Activated CD4-positive, alpha-beta T cell treated with anti-CD3 and anti-CD28 coated beads, Interleukin-2, amount 50 U/mL, for 4 hours (primary cell): ENCODE data around the gene PDE9A.
"Not testable (repeated sequence)": the region's sequence is repeated elsewhere in the genome, so short reads cannot be mapped to it uniquely, and the experiment has no call there.

Experiments used
- DNase-seq, 2 experiments: peaks; one replicate each; pipeline ENCODE4 v3.0.0-alpha.2; 2020

PDE9A gene

DNA sequence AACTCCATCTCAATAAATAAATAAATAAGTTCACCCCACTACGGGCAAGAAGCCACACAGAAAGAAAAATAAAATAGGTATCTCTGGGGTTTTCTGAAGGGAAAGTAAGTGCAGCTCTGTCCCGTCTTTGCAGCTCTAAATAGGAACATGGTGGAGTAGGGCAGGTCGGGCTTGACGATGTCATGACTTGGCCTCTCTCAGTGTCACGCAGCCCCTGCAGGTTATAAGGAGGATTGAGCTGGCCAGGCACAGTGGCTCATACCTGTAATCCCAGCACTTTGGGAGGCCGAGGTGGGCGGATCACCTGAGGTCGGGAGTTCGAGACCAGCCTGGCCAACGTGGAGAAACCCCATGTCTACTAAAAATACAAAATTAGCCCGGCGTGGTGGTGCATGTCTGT is 67.1 kb downstream of the PDE9A start:
- DNase-seq: not testable (repeated sequence)

DNA sequence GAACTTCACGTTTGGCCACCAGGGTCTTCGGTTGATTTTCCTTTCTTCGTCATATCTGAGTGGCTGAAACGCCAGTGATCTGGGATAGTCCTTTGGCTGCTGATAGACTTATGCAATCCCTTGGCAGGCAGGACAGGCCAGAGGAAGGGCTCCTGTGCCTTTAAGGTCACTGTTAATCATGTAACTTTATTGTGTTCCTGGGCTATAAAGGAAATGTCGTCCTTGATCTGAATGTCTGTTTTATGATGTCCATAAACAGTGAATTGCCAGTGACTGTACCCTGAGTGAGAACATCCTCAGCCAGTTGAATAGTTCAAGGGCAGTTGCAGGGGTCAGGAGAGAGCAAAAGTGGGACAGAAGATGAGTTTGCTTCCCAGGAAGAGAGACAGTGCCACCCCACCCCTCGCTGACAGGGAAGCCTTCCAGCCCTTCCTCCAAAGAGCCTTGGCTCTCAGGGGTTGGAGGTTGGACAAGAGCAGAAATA is 68.0 kb downstream of the PDE9A start:
- DNase-seq: no peak

DNA sequence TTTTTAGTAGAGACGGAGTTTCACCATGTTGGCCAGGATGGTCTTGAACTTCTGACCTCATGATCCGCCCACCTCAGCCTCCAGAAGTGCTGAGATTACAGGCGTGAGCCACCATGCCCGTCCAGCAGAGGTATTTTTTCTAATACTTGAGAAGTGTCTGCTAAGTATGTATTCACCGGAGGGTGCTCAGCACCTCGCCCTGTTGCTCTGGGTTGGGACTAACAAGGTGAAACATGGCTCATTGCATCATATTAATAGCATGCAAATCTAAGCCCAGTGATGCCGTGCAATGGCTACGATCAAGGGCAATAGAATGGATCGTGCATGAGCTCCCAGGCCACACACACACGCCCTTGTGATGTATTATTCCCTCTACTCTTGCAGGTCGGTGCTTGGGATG is 68.7 kb downstream of the PDE9A start:
- DNase-seq: no peak

DNA sequence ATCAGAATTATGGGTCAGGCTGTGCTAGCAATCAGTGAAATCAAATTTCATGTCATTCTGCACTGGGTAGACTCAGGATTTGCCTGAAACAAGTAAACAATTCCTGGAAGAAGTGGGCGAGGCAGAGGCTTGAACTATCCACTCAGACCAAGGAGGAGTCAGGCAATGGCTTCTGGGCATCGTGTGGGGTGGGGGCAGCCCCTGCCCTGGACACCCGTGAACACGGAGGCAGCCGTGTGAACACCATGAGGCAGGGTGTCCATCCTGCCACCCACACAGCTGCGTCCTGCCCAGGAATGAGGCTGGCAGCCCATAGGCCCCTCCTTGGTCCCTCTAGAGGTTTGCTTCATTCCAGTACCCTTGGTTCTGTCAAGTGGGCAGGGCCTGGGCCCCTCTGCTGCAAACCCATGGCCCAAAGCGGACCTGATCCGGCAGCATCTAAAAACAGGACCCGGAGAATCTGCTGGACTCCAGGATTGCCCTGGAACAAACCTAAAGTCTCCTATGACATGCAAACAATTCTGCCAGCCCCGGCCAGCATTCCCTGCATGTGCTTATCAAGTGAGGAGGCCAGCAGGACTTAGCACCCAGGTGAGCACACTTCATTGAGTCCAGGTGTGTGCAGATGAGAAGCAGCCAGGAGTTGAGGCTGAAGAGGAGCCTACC is 69.5 kb downstream of the PDE9A start:
- DNase-seq: no peak

DNA sequence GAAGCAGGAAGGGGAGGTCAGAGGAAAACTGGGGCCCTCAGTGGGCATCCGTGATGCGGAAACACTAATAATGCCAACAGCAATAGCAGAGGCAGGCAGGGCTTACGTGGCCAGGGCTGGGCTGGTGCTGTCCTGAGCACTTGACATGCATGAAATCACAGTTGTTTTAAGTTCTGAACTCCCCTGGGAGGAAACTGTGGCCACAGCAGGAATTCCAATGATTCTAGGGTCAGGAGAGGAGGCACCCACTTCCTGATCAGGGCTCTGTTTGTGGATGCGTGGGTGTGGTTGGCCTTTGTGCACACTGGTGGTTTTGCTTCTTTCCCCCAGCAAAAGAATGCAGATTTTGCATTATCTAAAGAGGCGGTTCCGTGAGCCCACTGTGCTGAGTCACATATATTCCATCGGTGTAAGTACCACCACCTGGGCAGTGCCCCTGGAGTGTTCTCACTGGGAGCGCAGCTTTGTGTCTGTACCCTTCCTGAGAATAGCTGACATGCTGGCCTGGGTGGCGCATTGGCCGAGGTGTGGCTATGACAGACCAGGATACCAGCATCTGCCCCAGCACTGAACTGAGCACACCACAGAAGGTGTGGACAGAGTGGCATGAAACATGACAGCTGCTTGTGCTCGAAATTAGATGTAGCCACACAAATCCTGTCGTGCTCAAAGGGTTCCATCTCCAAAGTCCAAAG is 71.0 kb downstream of the PDE9A start:
- DNase-seq: no peak

DNA sequence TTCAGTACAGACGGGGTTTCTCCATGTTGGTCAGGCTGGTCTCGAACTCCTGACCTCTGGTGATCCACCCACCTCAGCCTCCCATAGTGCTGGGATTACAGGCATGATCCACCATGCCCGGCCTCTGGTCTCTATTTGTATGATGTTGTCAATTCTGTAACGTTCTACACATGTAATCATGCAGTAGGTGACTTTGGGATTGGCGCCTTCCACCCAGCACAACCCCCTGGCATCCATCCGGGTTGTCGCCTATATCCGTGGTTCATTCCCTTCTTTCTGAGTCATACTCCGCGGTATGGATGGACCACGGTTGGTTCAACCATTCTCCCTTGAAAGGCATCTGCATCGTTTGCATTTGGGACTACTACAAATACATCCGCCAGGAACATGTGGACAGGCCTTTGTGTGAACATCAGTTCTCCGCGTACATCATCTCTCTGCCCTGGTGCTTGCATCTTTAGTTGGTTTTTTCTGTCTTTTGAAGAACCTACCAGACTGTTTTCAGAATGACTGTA is 72.1 kb downstream of the PDE9A start:
- no peak for DNase-seq

DNA sequence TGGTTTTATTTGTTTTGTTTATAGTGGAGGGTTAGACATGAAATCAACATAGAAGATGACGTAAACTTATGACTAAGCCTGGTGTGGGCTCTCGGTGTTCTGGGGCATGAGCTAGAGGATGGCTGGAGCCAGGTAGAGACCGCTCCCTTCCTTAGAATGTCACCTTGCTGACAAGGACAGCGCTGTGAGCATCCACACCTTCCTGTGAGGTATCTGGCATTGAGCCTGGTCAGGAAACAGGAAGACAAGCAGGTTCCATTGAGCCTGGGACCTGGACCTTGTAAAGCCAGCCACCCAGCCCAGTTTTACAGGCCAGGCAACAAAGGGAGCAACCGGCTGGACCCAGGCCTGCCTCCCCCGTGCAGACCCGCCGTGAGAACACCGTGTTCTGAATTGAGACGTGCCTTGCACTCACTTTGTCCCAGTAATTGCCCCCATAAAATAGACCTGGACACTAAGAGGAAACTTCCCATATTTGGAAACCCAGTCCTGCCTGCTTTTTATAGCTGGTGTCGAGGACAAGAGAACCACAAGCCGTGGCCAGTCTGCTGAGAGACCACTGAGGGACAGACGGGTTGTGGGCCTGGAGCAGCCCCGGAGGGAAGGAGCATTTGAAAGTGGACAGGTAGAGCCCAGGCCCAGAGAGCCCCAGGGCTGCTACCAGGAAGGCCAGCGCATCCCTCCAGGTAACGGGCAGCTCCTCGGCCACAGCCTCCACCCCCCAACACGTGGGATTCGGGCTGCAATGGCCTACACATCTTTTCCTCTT is 78.0 kb downstream of the PDE9A start:
- DNase-seq: no peak

DNA sequence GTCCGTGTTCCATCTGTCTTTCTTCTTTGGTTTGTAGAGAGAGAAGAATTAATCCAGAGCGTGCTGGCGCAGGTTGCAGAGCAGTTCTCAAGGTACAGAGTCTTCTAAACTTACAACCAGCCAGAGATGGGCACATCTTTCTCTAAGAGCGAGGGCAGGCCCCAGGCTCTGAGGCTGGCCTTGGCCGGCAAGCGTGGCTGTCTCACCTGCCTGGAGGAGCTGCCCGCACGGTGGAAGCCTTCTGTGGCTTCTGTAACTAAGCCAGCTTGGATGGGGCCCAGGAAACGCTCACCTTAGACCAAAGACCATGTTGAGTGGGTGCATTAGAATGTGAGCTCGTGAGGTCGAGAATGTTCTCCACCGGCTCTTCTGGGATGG is 78.6 kb downstream of the PDE9A start:
- DNase-seq: no peak

DNA sequence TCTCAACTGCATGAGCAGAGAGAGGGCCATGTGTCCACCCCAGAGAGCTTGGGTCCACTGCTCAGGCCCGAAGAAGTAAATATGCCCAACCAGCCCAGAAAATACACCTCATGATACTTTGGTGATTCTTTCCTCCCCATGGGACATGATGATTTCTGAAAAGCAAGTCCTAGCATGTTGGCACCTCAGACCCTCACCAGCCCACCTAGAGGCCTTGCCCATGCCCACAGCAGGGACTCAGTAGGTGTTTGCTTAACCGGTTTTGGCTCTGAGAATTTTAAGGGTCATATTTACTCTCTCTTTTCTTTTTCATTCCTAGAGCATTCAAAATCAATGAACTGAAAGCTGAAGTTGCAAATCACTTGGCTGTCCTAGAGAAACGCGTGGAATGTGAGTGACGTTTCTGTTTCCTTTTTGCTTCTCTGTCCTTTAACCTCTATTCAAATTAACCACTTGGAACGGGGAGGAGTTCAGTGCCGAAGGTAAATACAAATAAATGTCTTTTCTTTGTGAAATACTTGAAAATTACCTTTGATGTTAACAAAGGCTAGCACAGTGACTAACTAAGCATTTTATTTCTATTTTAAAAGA is 79.7 kb downstream of the PDE9A start:
- no peak for DNase-seq

DNA sequence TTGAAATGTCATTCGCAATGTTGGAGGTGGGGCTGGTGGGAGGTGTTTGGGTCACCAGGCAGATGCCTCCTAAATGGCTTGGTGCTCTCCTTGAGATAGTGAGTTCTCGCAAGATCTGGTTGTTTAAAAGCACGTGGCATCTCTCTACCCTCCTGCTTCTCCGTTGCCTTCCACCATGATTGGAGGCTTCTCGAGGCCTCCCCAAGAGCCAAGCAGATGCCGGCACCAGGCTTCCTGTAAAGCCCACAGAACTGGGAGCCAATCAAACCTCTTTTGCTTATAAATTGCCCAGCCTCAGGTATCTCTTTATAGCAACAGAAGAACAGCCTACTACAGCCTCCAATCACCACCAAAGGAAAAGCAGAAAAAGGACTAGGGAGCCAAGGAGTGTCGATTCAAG is 80.5 kb downstream of the PDE9A start:
- no peak for DNase-seq

DNA sequence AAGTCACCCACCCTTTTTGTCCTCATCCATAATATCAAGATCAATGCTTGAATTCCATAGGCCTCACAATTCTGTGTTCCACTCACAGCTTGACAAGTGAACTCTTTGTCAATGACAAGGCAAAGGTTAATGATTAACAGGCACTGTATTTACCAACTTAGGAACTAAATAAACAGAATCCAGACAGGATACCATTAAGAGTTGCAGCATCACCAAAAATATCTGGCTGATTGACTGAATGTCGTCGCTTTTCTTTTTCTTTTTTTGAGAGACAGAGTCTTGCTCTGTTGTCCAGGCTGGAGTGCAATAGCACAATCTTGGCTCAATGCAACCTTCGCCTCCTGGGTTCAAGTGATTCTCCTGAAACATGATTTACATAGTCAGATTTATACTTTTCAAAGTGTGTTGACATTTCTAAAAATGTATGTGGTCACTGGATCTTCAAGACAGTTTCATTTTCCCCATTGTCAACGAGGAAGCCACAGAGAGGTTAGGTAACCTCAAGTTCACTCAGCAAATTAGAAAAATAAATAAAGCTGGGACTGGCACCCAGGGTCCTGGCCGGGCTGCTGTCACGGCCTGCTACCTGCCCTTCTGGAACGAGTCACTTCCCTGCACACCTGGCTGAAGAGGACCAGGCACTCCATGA is 81.0 kb downstream of the PDE9A start:
- DNase-seq: no peak

DNA sequence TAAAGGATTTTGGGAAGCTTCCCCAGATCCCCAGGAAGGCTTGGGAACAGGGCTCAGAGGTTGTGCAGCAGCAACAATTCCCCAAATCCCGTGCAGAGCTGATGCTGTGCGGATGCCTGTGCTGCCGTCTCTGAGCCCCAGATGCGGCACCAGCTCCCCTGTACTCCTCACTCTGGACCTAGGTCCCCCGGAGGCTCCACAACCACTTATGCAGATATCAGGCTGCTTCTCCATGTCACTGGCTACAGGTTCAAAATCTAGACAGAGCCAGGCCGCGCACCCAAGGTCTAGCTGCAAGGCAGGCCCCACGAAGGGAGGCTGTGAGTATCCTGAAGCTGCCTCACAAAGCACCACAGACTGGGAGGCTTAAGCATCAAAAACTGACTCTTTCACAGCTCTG is 81.6 kb downstream of the PDE9A start:
- DNase-seq: no peak

DNA sequence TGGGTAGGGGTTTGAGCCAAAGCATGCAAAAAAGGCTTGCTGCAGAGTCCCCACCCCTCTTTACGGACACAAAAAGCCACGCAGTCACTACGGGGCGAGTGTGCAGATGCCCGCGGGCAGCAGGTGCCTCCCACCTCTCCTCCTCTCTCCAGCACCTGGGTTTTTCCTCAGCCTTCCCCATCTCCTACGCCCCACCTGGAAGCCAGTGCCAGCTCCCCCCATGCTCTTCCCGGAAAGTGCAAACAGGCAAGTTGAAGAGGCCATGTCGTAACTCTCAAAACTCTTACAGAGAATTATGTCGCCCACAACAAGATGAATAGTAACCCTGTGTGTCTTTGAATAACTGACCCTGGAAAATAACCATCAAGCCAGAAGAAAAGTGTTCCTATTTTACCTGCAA is 82.5 kb downstream of the PDE9A start:
- DNase-seq: no peak

DNA sequence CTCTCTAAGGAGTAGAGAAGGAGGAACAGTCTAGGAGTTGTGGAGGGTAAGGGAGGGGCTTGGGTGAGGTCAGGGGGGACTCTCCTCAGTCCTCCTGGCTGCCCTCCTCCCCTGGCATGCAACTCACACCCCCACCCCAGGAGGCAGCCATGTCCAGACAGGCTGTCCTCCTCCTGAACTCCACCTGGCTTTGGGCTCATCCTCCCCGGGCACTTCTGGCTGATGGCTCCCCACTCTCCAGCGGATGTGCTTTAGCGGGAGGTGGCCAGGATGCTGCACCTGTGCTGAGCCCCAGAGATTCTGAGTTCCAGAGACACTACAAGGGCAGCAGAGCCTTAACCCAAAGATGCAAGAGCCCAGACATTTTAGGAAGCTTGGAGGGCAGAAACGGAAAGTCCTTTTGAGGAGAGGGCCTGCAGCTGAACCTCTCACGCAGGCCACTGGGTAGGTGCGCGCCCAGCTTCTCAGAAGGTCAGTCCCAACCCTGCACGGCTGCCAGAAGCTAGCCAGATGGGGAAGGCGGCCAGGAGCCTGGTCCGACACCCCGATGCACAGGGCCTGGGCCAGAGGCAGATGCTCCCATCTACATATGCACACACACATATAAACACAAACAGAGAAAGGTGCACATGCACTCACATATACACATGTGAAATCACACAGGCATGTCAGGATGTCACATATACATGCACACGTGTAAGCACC is 83.4 kb downstream of the PDE9A start:
- DNase-seq: no peak

DNA sequence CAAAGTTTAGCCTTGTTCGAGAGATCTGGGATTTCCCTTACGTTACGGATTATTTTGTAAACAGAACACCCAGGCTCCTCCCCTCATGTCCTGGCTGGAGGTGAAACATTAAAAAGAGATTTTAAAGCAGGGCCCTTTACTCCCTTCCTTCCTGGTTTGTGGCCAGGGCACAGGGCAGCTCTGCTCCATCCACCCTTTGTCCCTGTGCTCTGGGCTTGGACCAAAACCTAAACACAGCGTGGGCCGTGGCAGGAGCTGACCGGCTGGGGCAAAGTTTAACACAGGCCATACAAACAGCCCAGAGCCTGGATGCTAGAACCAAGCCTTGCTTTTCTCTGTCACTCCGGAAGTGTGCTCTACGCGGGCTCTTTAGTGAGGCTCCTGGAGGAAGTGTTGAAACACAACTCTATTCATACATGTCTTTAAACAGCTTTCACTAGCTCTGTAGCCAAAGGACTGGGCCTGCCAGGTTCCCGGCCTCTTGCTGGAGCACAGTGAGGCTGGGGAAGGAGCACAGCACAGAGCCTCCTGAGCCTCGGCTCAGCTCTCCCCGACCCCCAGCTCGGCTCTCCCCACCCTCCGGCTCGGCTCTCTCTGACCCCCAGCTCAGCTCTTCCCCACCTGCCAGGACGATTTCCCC is 84.7 kb downstream of the PDE9A start:
- DNase-seq: peak; percentile 13 to 29

DNA sequence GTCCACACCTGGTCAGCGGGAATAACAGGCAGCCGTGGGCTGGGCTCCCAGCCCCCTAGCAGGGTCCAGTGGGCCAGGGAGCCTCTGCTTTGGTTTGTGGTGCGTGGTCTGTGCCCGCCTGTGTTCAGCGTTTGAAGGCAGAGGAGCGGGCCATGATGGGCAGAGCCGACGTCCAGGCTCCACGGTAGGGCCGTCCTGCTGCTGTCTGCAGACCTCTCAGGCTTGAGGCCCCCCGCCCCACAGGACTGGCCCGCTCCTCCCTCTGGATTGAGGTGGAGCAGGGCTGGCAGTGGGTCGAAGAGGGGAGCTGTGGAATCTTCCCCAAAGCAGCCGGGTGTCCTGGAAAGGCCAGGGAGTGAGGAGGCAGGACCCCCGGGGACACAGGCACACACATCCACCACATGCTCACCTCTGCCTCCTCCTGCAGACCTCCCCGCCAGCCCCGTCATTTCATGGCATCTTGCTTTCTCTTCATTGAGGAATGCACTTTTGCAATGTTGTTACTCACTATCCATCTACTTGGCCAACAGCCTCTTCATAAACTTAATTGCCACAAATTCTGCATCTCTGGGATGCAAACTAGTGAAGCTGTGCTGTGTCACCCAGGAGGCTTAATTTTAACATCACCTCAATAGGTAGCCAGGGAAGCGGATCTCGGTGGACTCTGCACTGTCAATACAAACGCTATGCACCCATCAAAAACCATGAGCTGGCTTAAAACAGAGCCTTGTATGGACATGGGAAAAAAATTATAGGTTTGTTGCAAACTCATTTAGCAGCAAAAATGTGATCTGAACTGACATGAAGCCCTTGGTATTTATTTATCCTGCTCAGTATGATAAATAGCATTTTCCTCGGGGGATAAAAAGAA is 85.9 kb downstream of the PDE9A start:
- DNase-seq: no peak

DNA sequence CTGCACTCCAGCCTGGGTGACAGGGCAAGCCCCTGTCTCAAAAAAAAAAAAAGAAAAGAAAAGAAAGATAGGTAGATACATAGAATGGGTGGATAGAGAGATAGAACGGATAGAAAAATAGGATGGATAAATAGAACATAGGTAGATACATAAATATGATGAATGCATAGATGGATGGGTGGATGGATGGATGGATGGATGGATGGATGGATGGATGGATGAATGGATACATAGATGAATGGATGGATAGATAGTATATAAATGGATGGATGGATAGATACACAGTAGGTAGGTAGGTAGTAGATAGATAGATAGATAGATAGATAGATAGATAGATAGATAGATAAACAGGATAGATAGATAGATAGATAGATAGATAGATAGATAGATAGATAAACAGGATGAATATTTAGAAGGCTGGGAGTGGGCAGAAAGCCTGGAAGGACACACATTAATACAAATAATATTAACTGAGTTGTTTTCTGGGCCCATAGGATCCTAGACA is 87.0 kb downstream of the PDE9A start:
- no peak for DNase-seq

DNA sequence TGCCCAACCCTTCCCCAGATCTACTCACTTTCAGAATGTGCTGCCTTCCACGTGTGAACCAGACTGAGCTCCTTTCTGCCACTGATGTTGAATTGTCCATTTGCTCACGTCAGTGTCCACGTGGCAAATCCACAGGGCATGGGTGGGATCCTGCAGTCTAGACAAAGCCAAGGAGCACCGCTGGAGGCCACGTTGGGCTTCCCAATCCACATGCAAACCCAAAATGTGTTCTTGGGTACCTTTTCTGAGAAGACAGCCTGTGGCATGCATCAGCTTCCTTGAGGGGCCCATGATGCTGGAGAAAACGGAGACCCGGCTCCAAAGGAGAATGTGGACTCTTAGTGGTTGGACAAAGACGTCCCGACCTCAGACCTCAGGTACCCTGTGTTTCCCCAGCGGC is 87.6 kb downstream of the PDE9A start:
- DNase-seq: no peak

DNA sequence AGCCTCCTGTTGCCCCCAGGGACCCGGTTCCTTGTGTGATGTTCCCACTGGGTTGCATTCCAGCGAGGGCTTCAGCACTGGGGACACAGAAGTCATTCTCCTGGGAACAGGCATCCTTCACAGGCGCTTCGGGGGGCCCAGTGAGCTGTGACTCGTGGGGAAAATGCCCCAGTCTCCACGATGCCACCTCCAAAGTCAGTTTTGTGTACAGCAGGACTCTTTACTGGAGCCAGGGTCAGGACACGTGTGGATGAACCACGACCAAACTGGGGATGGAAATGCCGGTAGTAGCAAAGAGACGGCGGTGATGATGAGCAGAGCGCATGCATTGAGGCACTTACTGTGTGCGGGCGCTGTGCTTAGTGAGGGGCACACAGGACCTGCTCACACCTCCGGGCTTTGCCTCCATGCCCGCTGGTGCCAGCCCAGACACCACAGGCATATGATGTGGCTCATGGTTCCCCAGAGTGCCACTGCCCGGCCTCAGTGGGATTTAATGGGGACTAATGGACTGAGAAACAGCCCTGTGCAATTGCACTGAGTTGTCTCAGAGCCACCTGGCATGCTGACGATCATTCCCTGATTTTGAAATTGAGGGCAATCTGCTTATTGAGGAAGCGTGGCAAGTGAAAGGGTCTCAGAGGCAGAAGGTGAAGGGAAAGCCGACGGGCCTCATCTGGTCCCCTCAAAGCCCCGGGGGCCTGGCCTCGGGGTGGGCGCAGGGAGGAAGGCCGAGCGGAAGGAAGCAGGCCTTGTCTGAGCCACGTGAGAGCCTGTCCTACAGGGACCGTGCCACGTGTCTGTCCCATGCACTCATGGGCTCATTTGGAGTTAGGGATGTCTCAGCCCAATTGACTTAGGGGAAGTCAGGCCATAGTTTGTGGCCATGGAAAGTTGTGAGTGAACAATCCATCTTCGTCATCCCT is 91.4 kb downstream of the PDE9A start:
- DNase-seq: no peak
